IMR-90 (cell line): ENCODE results near the gene RPN1. TPM values are rescaled to one million over a fixed set of nuclear protein-coding genes. Genes with fewer than 3 reads are reported as not detected.

Source experiments
- ATAC-seq: fragments of 200-7000 bp; cut with Tn5 transposase; 2 replicates; pipeline ENCODE4 v1.9.1; 2020; ENCODE audit warnings: low read depth, mild to moderate bottlenecking, moderate library complexity
- BruUV-seq: library from RNA; stranded (reverse); fragments of 400-500 nt; replicated peaks from 2 replicates; lab custom pipeline; 2021; lab: Mats Ljungman, UMichigan
- CTCF ChIA-PET: fragments of 300-600 bp; formaldehyde crosslinking; extraction: SDS; loops from one replicate; lab custom pipeline; 2021; ENCODE audit warnings: antibody characterized with exemption; lab: Yijun Ruan, JAX
- POLR2A ChIA-PET: fragments of 300-600 bp; sonication (Branson Sonifier 250); formaldehyde crosslinking; loops from one replicate; lab custom pipeline; 2022; ENCODE audit warnings: antibody characterized with exemption; ENCODE audit not compliant: unreplicated experiment; lab: Charles Lee
- DNase-seq: peaks from one replicate; pipeline ENCODE4 v3.0.0; 2013
- H2AFZ ChIP-seq: replicated peaks from 2 replicates; pipeline ENCODE3; 2013; ENCODE audit warnings: low read length, mild to moderate bottlenecking; ENCODE audit not compliant: poor library complexity
- H2AK5ac ChIP-seq: 2 replicates; pipeline ENCODE4 v1.6.1; 2013; ENCODE audit warnings: low read depth, low read length, inconsistent platforms
- H2AK9ac ChIP-seq: replicated peaks from 2 replicates; pipeline ENCODE3; 2013; ENCODE audit warnings: mild to moderate bottlenecking, low read depth, low read length, moderate library complexity; ENCODE audit not compliant: poor library complexity
- H2BK120ac ChIP-seq: 2 replicates; pipeline ENCODE4 v1.6.1; 2013; ENCODE audit warnings: low read depth, low read length, inconsistent platforms
- H2BK15ac ChIP-seq: 3 replicates; pipeline ENCODE4 v1.6.1; 2013; ENCODE audit warnings: low read depth, low read length, inconsistent platforms
- H2BK20ac ChIP-seq: 2 replicates; pipeline ENCODE4 v1.6.1; 2013; ENCODE audit warnings: low read depth, mild to moderate bottlenecking, inconsistent platforms, low read length, moderate library complexity
- H2BK5ac ChIP-seq: 2 replicates; pipeline ENCODE4 v1.6.1; 2013; ENCODE audit warnings: mild to moderate bottlenecking, low read depth, low read length, inconsistent platforms; ENCODE audit not compliant: poor library complexity, severe bottlenecking
- H3K14ac ChIP-seq: replicated peaks from 2 replicates; pipeline ENCODE4 v1.6.1; 2013; ENCODE audit warnings: low read depth, low read length, inconsistent platforms
- H3K18ac ChIP-seq: 2 replicates; pipeline ENCODE4 v1.6.1; 2013; ENCODE audit warnings: low read depth, low read length, control low read depth
- H3K23ac ChIP-seq: 2 replicates; pipeline ENCODE4 v1.6.1; 2013; ENCODE audit warnings: low read depth, low read length, inconsistent platforms
- H3K27ac ChIP-seq: 2 replicates; pipeline ENCODE4 v1.5.1; 2013; ENCODE audit warnings: mild to moderate bottlenecking, control low read depth, low read length; ENCODE audit not compliant: insufficient read depth
- H3K27me3 ChIP-seq: 2 replicates; pipeline ENCODE4 v1.6.1; 2013; ENCODE audit warnings: low read length; ENCODE audit not compliant: control insufficient read depth, insufficient read depth
- H3K36me3 ChIP-seq: 2 replicates; pipeline ENCODE4 v1.6.1; 2013; ENCODE audit warnings: low read length, mixed read lengths; ENCODE audit not compliant: control insufficient read depth, insufficient read depth
- H3K4ac ChIP-seq: 2 replicates; pipeline ENCODE4 v1.6.1; 2013; ENCODE audit warnings: low read depth, low read length, inconsistent platforms
- H3K4me1 ChIP-seq: 2 replicates; pipeline ENCODE4 v1.6.1; 2013; ENCODE audit warnings: low read length, mixed read lengths; ENCODE audit not compliant: control insufficient read depth, insufficient read depth
- H3K4me2 ChIP-seq: 2 replicates; pipeline ENCODE4 v1.6.1; 2013; ENCODE audit warnings: low read depth, mild to moderate bottlenecking, control low read depth, low read length, moderate library complexity
- H3K4me3 ChIP-seq: 2 replicates; pipeline ENCODE4 v1.5.1; 2013; ENCODE audit warnings: low read depth, mild to moderate bottlenecking, control low read depth, low read length, moderate library complexity; ENCODE audit not compliant: insufficient read depth
- H3K56ac ChIP-seq: 2 replicates; pipeline ENCODE4 v1.6.1; 2013; ENCODE audit warnings: low read length, inconsistent platforms; ENCODE audit not compliant: insufficient read depth; ENCODE audit errors: extremely low read depth
- H3K79me1 ChIP-seq, 2 experiments: 2 replicates each; pipeline ENCODE4 v1.6.1; 2013; ENCODE audit warnings: low read length in 2 of 2, inconsistent platforms in 1 of 2, low read depth in 1 of 2
- H3K9ac ChIP-seq: 2 replicates; pipeline ENCODE4 v1.6.1; 2013; ENCODE audit warnings: low read depth, low read length, control low read depth
- H3K9me1 ChIP-seq: 2 replicates; pipeline ENCODE4 v1.6.1; 2013; ENCODE audit warnings: low read length, inconsistent platforms; ENCODE audit not compliant: insufficient read depth
- H3K9me3 ChIP-seq: 2 replicates; pipeline ENCODE4 v1.6.1; 2013; ENCODE audit warnings: low read length; ENCODE audit not compliant: control insufficient read depth, insufficient read depth
- H4K20me1 ChIP-seq: 2 replicates; pipeline ENCODE4 v1.6.1; 2013; ENCODE audit warnings: low read length, inconsistent platforms; ENCODE audit not compliant: insufficient read depth
- H4K5ac ChIP-seq: 2 replicates; pipeline ENCODE4 v1.6.1; 2013; ENCODE audit warnings: mild to moderate bottlenecking, low read depth, low read length, control low read depth
- H4K8ac ChIP-seq, 2 experiments: 2 replicates each; pipeline ENCODE4 v1.6.1; 2013; ENCODE audit warnings: low read depth in 2 of 2, low read length in 2 of 2, control low read depth in 1 of 2, inconsistent platforms in 1 of 2
- H4K91ac ChIP-seq: 2 replicates; pipeline ENCODE4 v1.6.1; 2013; ENCODE audit warnings: low read depth, low read length, inconsistent platforms; ENCODE audit not compliant: insufficient read depth
- RCOR1 ChIP-seq: IDR thresholded peaks from 2 replicates; pipeline ENCODE4 v1.6.1; 2012; ENCODE audit warnings: mild to moderate bottlenecking, low read length, improper control_type of control experiment; ENCODE audit not compliant: insufficient replicate concordance
- RFX5 ChIP-seq: IDR thresholded peaks from 2 replicates; pipeline ENCODE4 v1.8.0; 2012; ENCODE audit warnings: low read depth, mild to moderate bottlenecking, low read length, moderate library complexity
- WGBS, 2 experiments: methylation state at CpG; one replicate each; pipeline versions ENCODE4 v1.1.5 to v1.1.7; 2013; ENCODE audit warnings: missing lambda C conversion rate in 2 of 2; ENCODE audit not compliant: insufficient read length in 1 of 2; ENCODE audit errors: extremely low coverage in 2 of 2; 5-methylcytosine and 5-hydroxymethylcytosine counted together
- dilution Hi-C: fragments of 300-500 bp; cut with HindIII; formaldehyde crosslinking; loops from one replicate; pipeline ENCODE4 v1.14.3; 2018; ENCODE audit warnings: low sequenced_read_pairs; ENCODE audit not compliant: unreplicated experiment
- in situ Hi-C: fragments of 300-500 bp; cut with MboI; formaldehyde crosslinking; loops from 3 replicates; pipeline ENCODE4 v1.14.3; 2019; ENCODE audit warnings: low sequenced_read_pairs, inconsistent platforms, mixed read lengths
- intact Hi-C: fragments of 100-400 bp; cut with micrococcal nuclease; formaldehyde crosslinking; loops from 2 replicates; pipeline ENCODE4 v1.10.0; 2022
- polyA plus RNA-seq, 3 experiments: library from polyadenylated mRNA; depleted of rRNA; stranded (reverse); fragments of >200 nt; gene quantifications; 2 replicates each; pipeline ENCODE4 v1.2.3, GENCODE V29; 2012; ENCODE audit warnings: low replicate concordance in 1 of 3
- total RNA-seq: library from RNA; depleted of rRNA; stranded (reverse); fragments of >200 nt; gene quantifications from 2 replicates; pipeline ENCODE4 v1.2.3, GENCODE V29; 2012

RPN1 gene
- total and polyA plus RNA-seq, 2 of the 4 experiments (the other 2 are of a cell fraction) = 252 to 736 TPM

GRCh38 chr3:128621931-128622330 is 28.7 kb downstream of the RPN1 start:
- H3K27me3 ChIP-seq = no peaks in the 10 kb centered on the region
- ATAC-seq (no peak), DNase-seq (no peak)
- no peak overlapping the region for H3K23ac ChIP-seq
- no peak overlapping the region for H3K14ac ChIP-seq
- ChIA-PET POLR2A (no interaction called here), CTCF (no interaction called here)
- H2AFZ ChIP-seq = no peak overlapping the region
- no peak overlapping the region for H2BK20ac ChIP-seq
- no peak overlapping the region for H3K56ac ChIP-seq
- no peak overlapping the region for H2BK5ac ChIP-seq
- H3K4ac ChIP-seq = no peak overlapping the region
- H3K9ac ChIP-seq = no peak overlapping the region
- BruUV-seq = no TSS peak
- no peak overlapping the region for H3K4me2 ChIP-seq
- H3K27ac ChIP-seq = no peak overlapping the region
- H3K18ac ChIP-seq = no peak overlapping the region
- no peak for TF ChIP-seq RFX5
- TF ChIP-seq RCOR1 = no peak
- H3K4me3 ChIP-seq = no peak overlapping the region
- no peak overlapping the region for H4K5ac ChIP-seq
- H2AK9ac ChIP-seq = no peak overlapping the region
- H4K20me1 ChIP-seq = peaks cover 8% of the 10 kb centered on the region; the same call in 1 of the 2 replicates
- no peak overlapping the region for H4K8ac ChIP-seq
- dilution Hi-C loops = no loop called here
- H2BK120ac ChIP-seq = no peak overlapping the region
- no peak overlapping the region for H2BK15ac ChIP-seq
- H3K79me1 ChIP-seq = peaks cover 41 to 80% of the 10 kb centered on the region in 2 experiments
- H3K4me1 ChIP-seq = peaks cover 14% of the 10 kb centered on the region
- 100% methylated on average over 4 of the region's 9 CpGs; no CpG with 5 or more reads in 1 of the 2 experiments for WGBS, 2 experiments
- H3K9me1 ChIP-seq = peaks cover 19% of the 10 kb centered on the region
- no peaks in the 10 kb centered on the region for H3K9me3 ChIP-seq
- in situ Hi-C loops = no loop called here
- peaks cover 66% of the 10 kb centered on the region for H3K36me3 ChIP-seq
- H2AK5ac ChIP-seq = no peak overlapping the region
- H4K91ac ChIP-seq = no peak overlapping the region
- intact Hi-C loops = loop anchor here (10.0 kb wide), 1 partner anchor 173 kb away; no protein-coding TSS in a partner anchor
